Vagina (tissue), 2 donors: Measurements from ENCODE around the gene FBXO38.

Source experiments
- POLR2A ChIP-seq, 2 donors: fragments of 450-650 bp; IDR thresholded peaks; one replicate each; pipeline ENCODE4 v1.6.1; 2017; ENCODE audit warnings: antibody characterized with exemption in 2 of 2, mild to moderate bottlenecking in 2 of 2, moderate library complexity in 2 of 2
- TF ChIP-seq, protein P1 (sequence below), 3 experiments: fragments of 450-650 bp in 2 of 3; fragments of 200-600 bp in 1 of 3; sonication (generic) in 1 of 3; IDR thresholded peaks; one replicate each; pipeline ENCODE4 v1.5.1; 2017 to 2019; ENCODE audit warnings: antibody characterized with exemption in 3 of 3, mild to moderate bottlenecking in 2 of 3, moderate library complexity in 2 of 3

DNA sequence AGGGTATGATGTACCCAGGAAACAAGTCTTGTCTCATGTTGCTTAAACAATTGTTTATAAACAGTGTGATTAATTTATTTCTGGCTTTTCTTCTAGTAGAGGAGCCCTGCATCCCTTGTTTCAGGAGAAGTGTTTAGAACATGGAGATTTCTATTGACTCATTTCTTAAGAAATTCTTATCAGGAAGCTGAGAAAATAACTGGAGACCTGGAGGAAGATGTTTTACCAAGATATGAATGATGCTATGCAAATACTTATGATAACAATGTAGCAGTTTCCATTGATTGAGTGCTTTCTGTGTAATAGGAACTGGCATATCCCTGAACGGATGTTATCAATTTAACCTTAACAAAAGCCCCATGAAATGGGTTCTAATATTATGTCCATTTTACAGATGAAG lies 108.6 kb downstream of the FBXO38 start:
- TF ChIP-seq, protein P1, sequence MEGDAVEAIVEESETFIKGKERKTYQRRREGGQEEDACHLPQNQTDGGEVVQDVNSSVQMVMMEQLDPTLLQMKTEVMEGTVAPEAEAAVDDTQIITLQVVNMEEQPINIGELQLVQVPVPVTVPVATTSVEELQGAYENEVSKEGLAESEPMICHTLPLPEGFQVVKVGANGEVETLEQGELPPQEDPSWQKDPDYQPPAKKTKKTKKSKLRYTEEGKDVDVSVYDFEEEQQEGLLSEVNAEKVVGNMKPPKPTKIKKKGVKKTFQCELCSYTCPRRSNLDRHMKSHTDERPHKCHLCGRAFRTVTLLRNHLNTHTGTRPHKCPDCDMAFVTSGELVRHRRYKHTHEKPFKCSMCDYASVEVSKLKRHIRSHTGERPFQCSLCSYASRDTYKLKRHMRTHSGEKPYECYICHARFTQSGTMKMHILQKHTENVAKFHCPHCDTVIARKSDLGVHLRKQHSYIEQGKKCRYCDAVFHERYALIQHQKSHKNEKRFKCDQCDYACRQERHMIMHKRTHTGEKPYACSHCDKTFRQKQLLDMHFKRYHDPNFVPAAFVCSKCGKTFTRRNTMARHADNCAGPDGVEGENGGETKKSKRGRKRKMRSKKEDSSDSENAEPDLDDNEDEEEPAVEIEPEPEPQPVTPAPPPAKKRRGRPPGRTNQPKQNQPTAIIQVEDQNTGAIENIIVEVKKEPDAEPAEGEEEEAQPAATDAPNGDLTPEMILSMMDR (IDR thresholded peaks at IDR 0.05): no peak
- TF ChIP-seq POLR2A (IDR thresholded peaks at IDR 0.05): no peak
